T-helper 9 cell (primary cell): ENCODE data around the gene COX4I2.
"Not testable (repeated sequence)": the region's sequence is repeated elsewhere in the genome, so short reads cannot be mapped to it uniquely, and the experiment has no call there.

Source experiments
- DNase-seq: peaks from one replicate; pipeline ENCODE4 v3.0.0-alpha.2; 2020

COX4I2 gene

GRCh38 chr20:31654534-31654933 lies 16.8 kb downstream of the COX4I2 start:
- DNase-seq, result no peak

GRCh38 chr20:31661625-31662371 lies 24.1 kb downstream of the COX4I2 start:
- peak; percentile 87 for DNase-seq

DNA sequence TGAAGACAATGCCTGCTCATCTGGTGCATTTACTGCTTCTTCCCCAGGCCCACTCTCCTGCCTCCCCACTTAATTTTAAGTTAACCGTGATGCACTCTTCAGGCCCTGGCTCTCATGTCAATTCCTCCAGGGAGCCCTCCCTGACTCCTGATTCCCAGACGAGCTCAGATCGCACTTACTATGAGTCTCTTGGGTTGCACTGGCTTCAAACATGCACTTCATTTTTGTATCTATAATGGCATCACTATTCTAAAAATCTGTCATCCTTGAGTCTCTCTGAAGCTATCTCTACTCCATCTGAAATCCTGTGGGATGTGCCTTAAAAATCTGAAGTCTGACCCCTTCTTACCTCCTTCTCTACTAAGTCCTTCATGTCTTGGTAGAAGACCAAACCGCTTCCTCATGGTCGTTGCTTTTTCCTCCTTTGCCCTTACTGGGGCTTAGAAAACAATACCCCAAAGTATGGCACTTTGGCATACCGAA lies 24.7 kb downstream of the COX4I2 start:
- DNase-seq, result no peak

GRCh38 chr20:31663524-31663837 lies 25.8 kb downstream of the COX4I2 start:
- no peak for DNase-seq

DNA sequence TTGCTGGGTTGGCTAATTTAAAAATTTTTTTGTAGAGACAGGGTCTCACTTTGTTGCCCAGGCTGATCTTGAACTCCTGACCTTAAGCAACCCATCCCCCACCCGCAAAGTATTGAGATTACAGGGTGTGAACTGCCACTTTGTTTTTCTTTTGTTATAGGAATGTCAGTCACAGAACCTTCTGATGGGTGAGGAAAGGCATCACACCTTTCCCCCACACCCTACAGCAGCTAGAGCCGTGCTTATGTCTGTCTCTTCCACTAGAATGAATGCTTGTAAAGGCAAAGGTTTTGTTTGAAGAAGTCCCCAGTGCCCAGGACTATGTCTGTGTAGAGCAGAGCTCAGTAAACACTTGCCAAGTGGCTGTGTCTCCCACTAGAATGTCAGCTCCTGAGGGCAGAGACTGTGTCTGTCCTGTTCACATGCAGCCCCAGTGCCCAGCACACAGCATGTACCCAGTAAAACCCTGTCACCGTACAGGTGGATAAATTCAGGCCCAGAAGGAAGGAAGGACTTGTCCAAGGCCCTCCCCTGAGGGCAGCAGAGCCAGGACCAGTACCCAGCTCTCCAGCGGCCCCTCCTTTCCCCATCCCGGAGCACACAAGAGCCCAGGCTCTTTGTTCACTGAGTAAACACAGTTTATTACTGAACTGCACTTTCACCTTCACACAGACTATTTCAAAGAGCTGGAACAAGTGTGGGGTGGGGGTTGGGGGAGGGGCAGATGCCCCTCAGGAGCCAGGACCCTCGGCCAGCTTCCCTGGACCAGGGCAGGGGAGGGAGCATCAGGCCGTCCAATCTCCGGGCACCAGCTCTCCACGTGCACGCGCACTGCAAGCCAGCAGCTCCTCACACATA lies 26.4 kb downstream of the COX4I2 start:
- DNase-seq, result no peak

DNA sequence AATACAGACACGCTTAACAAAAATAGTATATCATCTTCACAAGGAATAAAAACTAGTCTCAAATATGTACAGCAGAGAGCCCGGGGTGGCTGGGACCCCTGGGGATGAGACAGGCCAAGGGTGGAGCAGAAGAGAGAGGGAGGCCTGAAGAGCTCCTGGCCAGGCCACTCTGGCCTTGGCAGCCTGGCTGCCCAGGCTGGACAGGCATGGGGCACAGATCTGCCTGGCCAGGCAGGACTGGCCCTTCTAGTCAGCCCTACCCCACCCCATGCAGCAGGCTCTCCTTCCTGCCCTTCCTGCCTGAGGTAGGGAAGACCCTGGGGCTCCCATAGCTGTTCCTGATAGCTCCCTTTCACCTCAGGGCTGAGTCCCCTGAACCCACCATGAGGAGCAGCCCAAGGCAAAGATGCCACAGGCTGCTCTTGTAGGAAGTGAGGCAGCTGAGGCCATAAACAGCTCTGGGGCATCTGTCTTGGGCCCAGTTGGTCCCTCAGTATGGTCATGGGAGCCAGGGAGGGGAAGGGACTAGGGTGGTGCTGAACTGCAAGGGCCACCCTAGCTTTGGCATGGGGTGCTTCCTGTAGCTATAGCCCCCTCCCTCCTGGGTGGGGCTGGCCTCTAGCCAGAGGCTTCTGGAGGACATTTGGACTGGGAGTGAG lies 27.1 kb downstream of the COX4I2 start:
- no peak for DNase-seq

- no peak for DNase-seq
These were observed 28.0 kb downstream of the COX4I2 start for GRCh38 chr20:31665753-31666152.

- no peak for DNase-seq
These were observed 28.7 kb downstream of the COX4I2 start for GRCh38 chr20:31666258-31667042.

GRCh38 chr20:31667315-31668285 lies 29.9 kb downstream of the COX4I2 start:
- DNase-seq, result no peak

DNA sequence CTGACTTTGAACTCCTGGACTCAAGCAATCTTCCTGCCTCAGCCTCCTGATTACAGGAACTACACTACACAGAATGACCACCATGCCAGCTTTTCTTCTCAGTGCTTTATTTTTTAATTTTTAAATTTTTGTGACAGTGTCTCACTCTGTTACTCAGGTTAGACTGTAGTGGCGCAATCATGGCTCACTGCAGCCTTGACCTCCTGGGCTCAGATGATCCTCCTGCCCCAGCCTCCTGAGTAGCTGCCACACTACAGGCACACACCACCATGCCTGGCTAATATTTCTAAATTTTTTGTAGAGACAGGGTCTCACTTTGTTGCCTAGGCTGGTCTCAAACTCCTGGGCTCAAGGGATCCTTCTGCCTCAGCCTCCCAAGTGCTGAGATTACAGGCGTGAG lies 31.2 kb downstream of the COX4I2 start:
- DNase-seq, result not testable (repeated sequence)

GRCh38 chr20:31669876-31670275 lies 32.2 kb downstream of the COX4I2 start:
- no peak for DNase-seq

GRCh38 chr20:31670371-31671228 lies 32.9 kb downstream of the COX4I2 start:
- DNase-seq, result no peak

DNA sequence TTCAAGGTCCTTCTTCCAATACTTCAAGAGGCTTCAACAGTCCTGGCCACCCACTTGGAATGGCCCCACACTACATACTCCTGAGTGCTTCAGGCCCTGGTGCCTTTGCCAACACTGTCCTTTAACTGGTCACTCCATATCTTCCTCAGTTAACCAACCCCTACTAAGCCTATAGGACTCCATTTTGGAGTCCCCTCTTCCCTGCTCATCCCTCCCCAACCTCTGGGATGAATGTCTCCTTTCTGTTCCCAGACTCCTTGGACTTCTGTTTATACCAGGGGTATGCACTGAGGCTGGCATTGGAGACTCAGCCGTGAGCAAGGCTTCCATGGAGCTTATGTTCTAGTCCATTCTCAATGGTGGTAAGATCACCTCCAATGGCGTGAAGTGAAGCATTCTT lies 33.6 kb downstream of the COX4I2 start:
- DNase-seq, result no peak

- DNase-seq, result no peak
These were observed 35.7 kb downstream of the COX4I2 start for GRCh38 chr20:31673435-31673834.

DNA sequence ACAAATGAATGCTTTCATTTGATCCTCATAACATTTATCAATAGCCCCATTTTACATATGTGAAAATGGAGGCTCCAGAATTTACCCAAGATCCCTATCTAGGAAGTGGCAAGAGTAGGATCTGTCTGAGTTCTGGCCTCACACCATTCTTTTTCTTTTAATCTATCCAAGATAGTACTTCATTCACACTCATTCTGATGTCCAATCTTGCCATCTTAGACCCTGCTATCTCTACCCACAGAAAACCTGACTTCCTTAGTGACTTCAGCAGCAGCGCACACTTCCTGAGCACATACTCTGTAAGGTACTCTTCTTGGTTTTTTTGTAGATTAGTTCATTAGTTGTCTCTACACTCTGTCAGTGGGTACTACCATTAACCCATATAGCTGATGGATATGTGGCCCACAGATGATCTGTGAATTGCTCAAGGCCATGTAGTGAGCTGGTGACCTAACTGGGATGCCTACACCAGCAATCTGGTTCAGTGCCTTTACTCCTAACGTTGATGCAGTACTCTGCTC lies 36.3 kb downstream of the COX4I2 start:
- no peak for DNase-seq

DNA sequence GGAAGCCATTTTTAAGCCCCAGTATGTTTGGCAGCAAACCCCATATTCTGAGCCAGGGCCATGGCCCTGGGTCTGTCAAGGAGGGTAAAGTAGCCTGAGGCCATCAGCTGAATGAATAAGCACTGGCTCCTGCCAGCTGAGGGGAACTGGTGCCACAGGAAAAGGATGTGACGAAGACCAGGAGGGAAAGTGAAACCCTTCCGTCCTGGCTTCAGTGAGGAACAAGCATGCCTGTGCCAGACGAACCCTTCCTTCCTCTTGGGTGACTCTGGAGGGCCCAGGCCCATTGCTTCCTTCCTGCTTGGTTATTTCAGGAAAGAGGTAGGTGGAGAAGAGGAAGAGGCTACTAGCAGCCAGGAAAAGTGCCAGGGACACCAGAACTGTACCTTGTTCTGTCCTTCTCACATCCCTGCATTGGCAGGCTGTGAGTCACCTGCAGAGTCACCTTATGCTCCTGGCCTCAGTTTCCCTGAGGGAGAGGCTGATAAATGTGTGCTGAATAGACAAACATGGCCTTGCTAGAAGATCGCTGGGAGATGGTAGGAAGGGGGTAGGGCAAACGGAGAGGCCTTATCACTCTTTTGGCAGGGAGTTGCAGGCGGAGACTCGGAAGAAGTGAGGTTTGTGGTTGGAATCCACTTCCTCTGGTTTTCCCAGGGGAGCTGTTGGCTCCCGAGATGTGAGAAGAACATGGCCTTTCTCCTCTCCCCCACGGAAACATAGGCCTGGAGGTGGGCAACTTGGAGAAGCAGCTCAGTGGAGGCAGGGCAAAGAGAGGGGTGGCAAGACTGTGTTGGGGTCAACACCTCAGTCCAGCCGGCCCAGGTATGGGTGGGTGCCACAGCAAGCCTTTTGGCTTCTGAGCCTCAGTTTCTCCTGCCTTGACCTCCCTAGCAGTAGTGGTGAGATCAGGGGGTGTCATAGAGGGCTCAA lies 37.4 kb downstream of the COX4I2 start:
- DNase-seq, result peak; percentile 44

- peak; percentile 23 for DNase-seq
These were observed 38.3 kb downstream of the COX4I2 start for GRCh38 chr20:31675828-31676608.

GRCh38 chr20:31676609-31676989 lies 38.9 kb downstream of the COX4I2 start:
- DNase-seq, result no peak
